ENCODE results near the gene KLRF2. TPM values are rescaled to one million over a fixed set of nuclear protein-coding genes. Genes with fewer than 3 reads are reported as not detected.

Gene KLRF2
- polyA plus RNA-seq, 1 of the 3 experiments (the other 2 are of a cell fraction), result not detected

- Histone ChIP-seq H3K27me3 (ENCODE audit: insufficient read depth) (no peaks in the 10 kb centered on the region), H3K4me3 (ENCODE audit: low read depth in 2 of 2, low read length in 1 of 2) (no peak overlapping the region), H3F3A (replicated peaks; ENCODE audit: insufficient read depth) (no peaks in the 10 kb centered on the region), H3K27ac (ENCODE audit: low read depth in 2 of 2, low read length in 1 of 2) (no peak overlapping the region), H3K36me3 (replicated peaks in 1 of 2; ENCODE audit: control insufficient read depth in 1 of 2, insufficient read depth in 2 of 2, low read length in 1 of 2) (no peaks in the 10 kb centered on the region), H3K79me2 (ENCODE audit: insufficient read depth) (no peaks in the 10 kb centered on the region), H4K20me1 (ENCODE audit: insufficient read depth) (no peaks in the 10 kb centered on the region), H2AFZ (ENCODE audit: low read depth) (no peak overlapping the region), H3K9me3 (no peaks in the 10 kb centered on the region), H3K9ac (no peak overlapping the region), H3K4me1 (ENCODE audit: control insufficient read depth in 1 of 2, insufficient read depth in 2 of 2, low read depth in 1 of 2, low read length in 1 of 2) (no peaks in the 10 kb centered on the region), H3K9me2 (no peaks in the 10 kb centered on the region), H3K4me2 (no peak overlapping the region)
- no peak for TF ChIP-seq MAX (IDR thresholded peaks at IDR 0.05; ENCODE audit: low read depth)
- TF ChIP-seq FOXJ3 (CRISPR knock-in tag; IDR thresholded peaks at IDR 0.05), result no peak
- no peak for TF ChIP-seq TCF12 (IDR thresholded peaks at IDR 0.05)
- TF ChIP-seq YY1 (IDR thresholded peaks at IDR 0.05; ENCODE audit: low read depth), result no peak
- no peak for TF ChIP-seq IRF3 (IDR thresholded peaks at IDR 0.05; ENCODE audit: low read depth, low read length)
- TF ChIP-seq MXI1 (IDR thresholded peaks at IDR 0.05; ENCODE audit: low read depth, low read length), result no peak
- TF ChIP-seq MEF2A (IDR thresholded peaks at IDR 0.05; ENCODE audit: borderline replicate concordance, low read depth), result no peak
- TF ChIP-seq PBX3 (IDR thresholded peaks at IDR 0.05), result no peak
- TF ChIP-seq FOXM1 (IDR thresholded peaks at IDR 0.05; ENCODE audit: low read depth), result no peak
- TF ChIP-seq GATA2 (CRISPR knock-in tag; IDR thresholded peaks at IDR 0.05), result no peak
- TF ChIP-seq REST (IDR thresholded peaks at IDR 0.05; ENCODE audit: low read depth, low read length), result no peak
- 4% methylated on average over 2 of the region's 2 CpGs for WGBS (ENCODE audit: low lambda C conversion rate)
- CTCF ChIA-PET, result interaction anchor here (0.8 to 1.0 kb wide), 2 partner anchors 110 to 156 kb away, joined by 3 to 4 read pairs; no protein-coding TSS in a partner anchor
- POLR2A ChIA-PET, result no interaction called here
- no peak for DNase-seq
Measured at GRCh38 chr12:9906873-9907272, 25.6 kb downstream of the KLRF2 start.

- no peaks in the 10 kb centered on the region for H3K27me3 ChIP-seq (ENCODE audit: insufficient read depth)
- H3F3A ChIP-seq (replicated peaks; ENCODE audit: insufficient read depth), result no peaks in the 10 kb centered on the region
- DNase-seq, result no peak
- WGBS (ENCODE audit: low lambda C conversion rate), result 7% methylated on average over 7 of the region's 7 CpGs
- H3K36me3 ChIP-seq (replicated peaks in 1 of 2; ENCODE audit: control insufficient read depth in 1 of 2, insufficient read depth in 2 of 2, low read length in 1 of 2), result no peaks in the 10 kb centered on the region
- POLR2A ChIA-PET, result no interaction called here
- H3K4me2 ChIP-seq, result no peak overlapping the region
- no peaks in the 10 kb centered on the region for H4K20me1 ChIP-seq (ENCODE audit: insufficient read depth)
- no peak overlapping the region for H3K9ac ChIP-seq
- H3K4me3 ChIP-seq (ENCODE audit: low read depth in 2 of 2, low read length in 1 of 2), result no peak overlapping the region
- H3K9me2 ChIP-seq, result no peaks in the 10 kb centered on the region
- no peak overlapping the region for H2AFZ ChIP-seq (ENCODE audit: low read depth)
- no peaks in the 10 kb centered on the region for H3K4me1 ChIP-seq (ENCODE audit: control insufficient read depth in 1 of 2, insufficient read depth in 2 of 2, low read depth in 1 of 2, low read length in 1 of 2)
- CTCF ChIA-PET, result no interaction called here
- H3K9me3 ChIP-seq, result no peaks in the 10 kb centered on the region
- no peak overlapping the region for H3K27ac ChIP-seq (ENCODE audit: low read depth in 2 of 2, low read length in 1 of 2)
- no peaks in the 10 kb centered on the region for H3K79me2 ChIP-seq (ENCODE audit: insufficient read depth)
- TF ChIP-seq FOXJ3 (CRISPR knock-in tag; IDR thresholded peaks at IDR 0.05), result no peak
- no peak for TF ChIP-seq RAD21 (IDR thresholded peaks at IDR 0.05; ENCODE audit: low read length)
- no peak for TF ChIP-seq YY1 (IDR thresholded peaks at IDR 0.05; ENCODE audit: low read depth)
- no peak for TF ChIP-seq RCOR1 (IDR thresholded peaks at IDR 0.05; ENCODE audit: low read length)
- TF ChIP-seq TCF12 (IDR thresholded peaks at IDR 0.05), result no peak
- TF ChIP-seq PBX3 (IDR thresholded peaks at IDR 0.05), result no peak
- no peak for TF ChIP-seq TEAD4 (IDR thresholded peaks at IDR 0.05; ENCODE audit: borderline replicate concordance, insufficient read depth)
- no peak for TF ChIP-seq IRF3 (IDR thresholded peaks at IDR 0.05; ENCODE audit: low read depth, low read length)
- no peak for TF ChIP-seq EP300 (IDR thresholded peaks at IDR 0.05; ENCODE audit: borderline replicate concordance in 1 of 2, low read depth in 1 of 2, low read length in 1 of 2)
- no peak for TF ChIP-seq ELF1 (IDR thresholded peaks at IDR 0.05)
- TF ChIP-seq MEF2A (IDR thresholded peaks at IDR 0.05; ENCODE audit: borderline replicate concordance, low read depth), result no peak
- TF ChIP-seq RFX5 (IDR thresholded peaks at IDR 0.05; ENCODE audit: low read length), result no peak
- no peak for TF ChIP-seq FOXM1 (IDR thresholded peaks at IDR 0.05; ENCODE audit: low read depth)
- TF ChIP-seq USF2 (IDR thresholded peaks at IDR 0.05; ENCODE audit: borderline replicate concordance, low read depth, low read length), result no peak
Measured at GRCh38 chr12:9907769-9908168, 26.5 kb downstream of the KLRF2 start.

All from SK-N-SH (cell line).